ENCODE measurements around the gene RPLP2. TPM values are rescaled to one million over a fixed set of nuclear protein-coding genes. Genes with fewer than 3 reads are reported as not detected.

RPLP2 gene
- total RNA-seq, 1 donor from 2014 or later, result 1,110 TPM

GRCh38 chr11:842370-843002, 32.7 kb downstream of the RPLP2 start, which contains the start of the genes POLR2L and TSPAN4:
POLR2L (minus strand) TSS chr11:842529; CDS start chr11:842508, 21 bp downstream.
TSPAN4 (plus strand) TSS chr11:842852; CDS start chr11:850305, 7,453 bp downstream.
- ATAC-seq (peak; percentile 50), DNase-seq (ENCODE audit: missing footprints) (peak; percentile 96)
- intact Hi-C loops (cut with DNase I), result loop anchor here (5.0 kb wide), 3 partner anchors 35 to 85 kb away; partner anchors contain the start of genes AP2A2, CHID1, PIDD1 and RPLP2

- no peak for ATAC-seq
- DNase-seq (ENCODE audit: missing footprints), result no peak
- intact Hi-C loops (cut with DNase I), result loop anchor here (5.0 kb wide), 3 partner anchors 36 to 84 kb away; partner anchors contain the start of genes AP2A2, CHID1, PIDD1 and RPLP2
These were observed 33.4 kb downstream of the RPLP2 start for GRCh38 chr11:843086-843734.

GRCh38 chr11:843818-844692, 34.3 kb downstream of the RPLP2 start:
- ATAC-seq, result peak; percentile 59
- DNase-seq (ENCODE audit: missing footprints), result peak; percentile 95
- intact Hi-C loops (cut with DNase I), result loop anchor here (5.0 kb wide), 3 partner anchors 37 to 83 kb away; partner anchors contain the start of genes AP2A2, CHID1, PIDD1 and RPLP2

- ATAC-seq, result peak; percentile 67
- intact Hi-C loops (cut with DNase I), result loop anchor here (5.0 kb wide), 3 partner anchors 38 to 82 kb away; partner anchors contain the start of genes AP2A2, CHID1, PIDD1 and RPLP2
- DNase-seq (ENCODE audit: missing footprints), result peak; percentile 94
These were observed 35.2 kb downstream of the RPLP2 start for GRCh38 chr11:844693-845644.

- intact Hi-C loops (cut with DNase I), result no loop called here
These were observed 36.2 kb downstream of the RPLP2 start for GRCh38 chr11:845872-846495.

GRCh38 chr11:846496-847098, 36.8 kb downstream of the RPLP2 start:
- ATAC-seq (no peak), DNase-seq (ENCODE audit: missing footprints) (no peak)
- intact Hi-C loops (cut with DNase I), result no loop called here

More at GRCh38 chr11:845872-846495, 36.2 kb downstream of the RPLP2 start:
- ATAC-seq, result no peak
- no peak for DNase-seq (ENCODE audit: missing footprints)

GRCh38 chr11:847876-848275, 38.1 kb downstream of the RPLP2 start:
- ATAC-seq, result no peak
- DNase-seq (ENCODE audit: missing footprints), result no peak
- intact Hi-C loops (cut with DNase I), result no loop called here

GRCh38 chr11:848380-848931, 38.7 kb downstream of the RPLP2 start:
- no peak for DNase-seq (ENCODE audit: missing footprints)
- intact Hi-C loops (cut with DNase I), result no loop called here
- no peak for ATAC-seq

GRCh38 chr11:849104-849824, 39.5 kb downstream of the RPLP2 start:
- ATAC-seq (no peak), DNase-seq (ENCODE audit: missing footprints) (no peak)
- intact Hi-C loops (cut with DNase I), result loop anchor here (1.0 kb wide), 1 partner anchor 202 kb away; no protein-coding TSS in a partner anchor

GRCh38 chr11:849951-850774, 40.4 kb downstream of the RPLP2 start:
- DNase-seq (ENCODE audit: missing footprints), result no peak
- intact Hi-C loops (cut with DNase I), result loop anchor here (1.0 kb wide), 1 partner anchor 201 kb away; no protein-coding TSS in a partner anchor

GRCh38 chr11:850775-851763, 41.3 kb downstream of the RPLP2 start:
- DNase-seq (ENCODE audit: missing footprints), result no peak
- no peak for ATAC-seq
- intact Hi-C loops (cut with DNase I), result no loop called here

More at GRCh38 chr11:849951-850774, 40.4 kb downstream of the RPLP2 start:
- ATAC-seq, result no peak

- ATAC-seq (no peak), DNase-seq (ENCODE audit: missing footprints) (no peak)
- intact Hi-C loops (cut with DNase I), result no loop called here
These were observed 43.0 kb downstream of the RPLP2 start for GRCh38 chr11:852762-853161.

GRCh38 chr11:853682-854448, 44.1 kb downstream of the RPLP2 start:
- DNase-seq (ENCODE audit: missing footprints) (no peak), ATAC-seq (no peak)
- intact Hi-C loops (cut with DNase I), result no loop called here

Measured in Right ventricle myocardium inferior (tissue), 1 donor.